Fibroblast of skin of left quadriceps (primary cell): ENCODE data around the gene SP1.
A peak's percentile ranks its signal among the peaks of the same experiment; 100 is the strongest.

Experiments
- DNase-seq, 2 experiments: peaks; one replicate each; pipeline ENCODE4 v3.0.0-alpha.2; 2013; ENCODE audit warnings: low read depth in 2 of 2

The SP1 gene

GRCh38 chr12:53450936-53451335 is 71.0 kb downstream of the SP1 start:
- DNase-seq: no peak

- DNase-seq: peak; percentile 99
Observed at GRCh38 chr12:53451661-53452158, 71.7 kb downstream of the SP1 start, which contains the start of gene PCBP2. Gene PCBP2, plus strand, starts transcription at chr12:53452102. Its CDS starts 2,699 bp downstream, at chr12:53454801.

GRCh38 chr12:53452159-53453077 is 72.4 kb downstream of the SP1 start:
- peak; percentile 60 to 66 for DNase-seq

- no peak for DNase-seq
Observed at GRCh38 chr12:53453953-53454640, 74.1 kb downstream of the SP1 start.

- DNase-seq: no peak
Observed at GRCh38 chr12:53454707-53455106, 74.7 kb downstream of the SP1 start.

- no peak for DNase-seq
Observed at GRCh38 chr12:53456654-53457366, 76.8 kb downstream of the SP1 start.

- DNase-seq: no peak
Observed at GRCh38 chr12:53459097-53459496, 79.1 kb downstream of the SP1 start.

GRCh38 chr12:53461059-53461458 is 81.1 kb downstream of the SP1 start:
- no peak for DNase-seq

GRCh38 chr12:53461591-53461990 is 81.6 kb downstream of the SP1 start:
- no peak for DNase-seq

- no peak for DNase-seq
Observed at GRCh38 chr12:53462935-53463334, 83.0 kb downstream of the SP1 start.

GRCh38 chr12:53463802-53464560 is 84.0 kb downstream of the SP1 start:
- DNase-seq: no peak

GRCh38 chr12:53464685-53465418 is 84.9 kb downstream of the SP1 start:
- DNase-seq: no peak

GRCh38 chr12:53465679-53466078 is 85.7 kb downstream of the SP1 start:
- DNase-seq: no peak
